Left forelimb (tissue), 1 donor: ENCODE measurements around the gene KRT7.

ENCODE experiments used
- DNase-seq: peaks from one replicate; pipeline ENCODE4 v3.0.0-alpha.2; 2018; ENCODE audit warnings: low spot score

The KRT7 gene

GRCh38 chr12:52243856-52244614 is 11.0 kb downstream of the KRT7 start:
- peak; percentile 63 for DNase-seq

- DNase-seq = no peak
These were observed 11.6 kb downstream of the KRT7 start for GRCh38 chr12:52244615-52244994.

- DNase-seq = no peak
These were observed 12.4 kb downstream of the KRT7 start for GRCh38 chr12:52245259-52245961.

- no peak for DNase-seq
These were observed 13.0 kb downstream of the KRT7 start for GRCh38 chr12:52245962-52246569.

GRCh38 chr12:52246720-52247621 is 13.9 kb downstream of the KRT7 start:
- DNase-seq = peak; percentile 54

- peak; percentile 49 for DNase-seq
These were observed 14.8 kb downstream of the KRT7 start for GRCh38 chr12:52247622-52248540.

- peak; percentile 61 for DNase-seq
These were observed 15.8 kb downstream of the KRT7 start for GRCh38 chr12:52248541-52249461.

- DNase-seq = no peak
These were observed 16.5 kb downstream of the KRT7 start for GRCh38 chr12:52249511-52250047.

GRCh38 chr12:52250048-52250990 is 17.3 kb downstream of the KRT7 start:
- peak; percentile 57 for DNase-seq

GRCh38 chr12:52251367-52252051 is 18.5 kb downstream of the KRT7 start:
- no peak for DNase-seq

- DNase-seq = peak; percentile 38
These were observed 19.2 kb downstream of the KRT7 start for GRCh38 chr12:52252175-52252615.

GRCh38 chr12:52252728-52253343 is 19.8 kb downstream of the KRT7 start:
- peak; percentile 40 for DNase-seq

- DNase-seq = peak; percentile 44
These were observed 20.5 kb downstream of the KRT7 start for GRCh38 chr12:52253391-52254179.

GRCh38 chr12:52254180-52254964 is 21.3 kb downstream of the KRT7 start:
- peak; percentile 17 for DNase-seq

- peak; percentile 14 for DNase-seq
These were observed 22.1 kb downstream of the KRT7 start for GRCh38 chr12:52254965-52255751.
